Natural killer cell (primary cell): ENCODE data around the gene C1QL4. TPM values are rescaled to one million over a fixed set of nuclear protein-coding genes. Genes with fewer than 3 reads are reported as not detected.
A peak's percentile ranks its signal among the peaks of the same experiment; 100 is the strongest.

Experiments used
- ATAC-seq, 3 donors: fragments of 150-1000 bp in 2 of 3; fragments of 200-7000 bp in 1 of 3; cut with Tn5 transposase; 1 replicate in 1 of 3; 2 replicates in 2 of 3; pipeline ENCODE4 v1.10.0; 2021; ENCODE audit warnings: mild to moderate bottlenecking in 2 of 3, moderate library complexity in 2 of 3
- DNase-seq, 2 donors: peaks; one replicate each; pipeline versions ENCODE4 v3.0.0 to v3.0.0-alpha.2; 2013 to 2021; ENCODE audit warnings: mixed read lengths in 1 of 2
- H3K27ac ChIP-seq: one replicate; pipeline ENCODE4 v1.5.1; 2013; ENCODE audit warnings: mild to moderate bottlenecking, low read length
- H3K27me3 ChIP-seq: one replicate; pipeline ENCODE4 v1.6.1; 2013; ENCODE audit warnings: low read length; ENCODE audit not compliant: control insufficient read depth, insufficient read depth
- H3K36me3 ChIP-seq: one replicate; pipeline ENCODE4 v1.6.1; 2013; ENCODE audit warnings: low read length; ENCODE audit not compliant: control insufficient read depth, insufficient read depth
- H3K4me1 ChIP-seq: one replicate; pipeline ENCODE4 v1.6.1; 2013; ENCODE audit warnings: low read length; ENCODE audit not compliant: control insufficient read depth, insufficient read depth
- H3K4me3 ChIP-seq: one replicate; pipeline ENCODE4 v1.5.1; 2013; ENCODE audit warnings: low read length
- H3K9me3 ChIP-seq: one replicate; pipeline ENCODE4 v1.6.1; 2013; ENCODE audit warnings: low read length; ENCODE audit not compliant: control insufficient read depth, insufficient read depth
- H3K27ac Mint-ChIP-seq, 2 donors: one replicate each; pipeline ENCODE4 v1.8.0; 2022; ENCODE audit warnings: mild to moderate bottlenecking in 2 of 2, mixed read lengths in 2 of 2, moderate library complexity in 1 of 2
- H3K27me3 Mint-ChIP-seq, 2 donors: one replicate each; pipeline ENCODE4 v1.8.0; 2022; ENCODE audit warnings: low read depth in 2 of 2, mixed read lengths in 2 of 2
- H3K36me3 Mint-ChIP-seq: one replicate; pipeline ENCODE4 v1.8.0; 2022; ENCODE audit warnings: mixed read lengths
- H3K4me1 Mint-ChIP-seq, 2 donors: one replicate each; pipeline ENCODE4 v1.8.0; 2022; ENCODE audit warnings: mixed read lengths in 2 of 2
- H3K4me3 Mint-ChIP-seq: one replicate; pipeline ENCODE4 v1.8.0; 2022; ENCODE audit warnings: mild to moderate bottlenecking, moderate library complexity, mixed read lengths
- H3K9me3 Mint-ChIP-seq, 2 donors: one replicate each; pipeline ENCODE4 v1.8.0; 2022; ENCODE audit warnings: mixed read lengths in 2 of 2
- WGBS: methylation state at CpG from one replicate; pipeline ENCODE4 v1.1.7; 2013; ENCODE audit warnings: missing lambda C conversion rate; ENCODE audit not compliant: insufficient coverage; 5-methylcytosine and 5-hydroxymethylcytosine counted together
- intact Hi-C: fragments of 100-400 bp; cut with micrococcal nuclease; formaldehyde crosslinking; loops from one replicate; pipeline ENCODE4 v1.14.2; 2022
- total RNA-seq, 4 donors: library from RNA; stranded (reverse); fragments of 120-200 nt in 1 of 4; gene quantifications; one replicate each; pipeline versions ENCODE4 v1.2.3 to v1.2.4, GENCODE V29; 2013 to 2022
- TF ChIP-seq, protein P1 (sequence below): fragments of 200-600 bp; IDR thresholded peaks from one replicate; pipeline ENCODE4 v1.8.0; 2022; ENCODE audit warnings: antibody characterized with exemption

Gene C1QL4
- total RNA-seq, 3 donors from 2014 or later (not counting 1 experiment from before 2014, with no cell fraction given): not detected

DNA sequence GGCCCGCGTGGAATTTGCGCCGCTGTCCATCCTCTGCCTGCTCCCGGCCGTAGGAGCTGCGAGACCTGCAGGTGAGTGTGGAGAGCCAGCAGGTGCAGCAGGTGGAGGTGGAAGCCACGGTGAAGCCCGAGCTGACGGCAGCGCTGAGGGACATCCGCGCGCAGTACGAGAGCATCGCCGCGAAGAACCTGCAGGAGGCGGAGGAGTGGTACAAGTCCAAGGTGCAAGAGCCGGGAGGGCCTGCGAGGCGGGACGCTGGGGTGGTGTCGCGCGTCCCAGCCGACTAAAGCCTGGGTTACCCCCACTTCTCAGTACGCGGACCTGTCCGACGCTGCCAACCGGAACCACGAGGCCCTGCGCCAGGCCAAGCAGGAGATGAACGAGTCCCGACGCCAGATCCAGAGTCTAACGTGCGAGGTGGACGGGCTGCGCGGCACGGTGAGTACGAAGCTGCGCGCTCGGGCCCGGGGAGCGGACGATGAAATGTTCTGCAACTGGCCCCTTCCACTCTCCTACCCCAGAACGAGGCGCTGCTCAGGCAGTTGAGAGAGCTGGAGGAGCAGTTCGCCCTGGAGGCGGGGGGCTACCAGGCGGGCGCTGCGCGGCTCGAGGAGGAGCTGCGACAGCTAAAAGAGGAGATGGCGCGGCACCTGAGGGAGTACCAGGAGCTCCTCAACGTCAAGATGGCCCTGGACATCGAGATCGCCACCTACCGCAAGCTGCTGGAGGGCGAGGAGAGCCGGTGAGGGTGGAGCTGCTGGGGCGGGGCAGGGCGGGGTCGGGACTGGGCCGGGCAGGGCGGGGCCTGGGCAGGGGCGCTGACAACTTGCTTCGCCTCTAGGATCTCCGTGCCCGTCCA, 39.9 kb downstream of the C1QL4 start:
- TF ChIP-seq, protein P1, sequence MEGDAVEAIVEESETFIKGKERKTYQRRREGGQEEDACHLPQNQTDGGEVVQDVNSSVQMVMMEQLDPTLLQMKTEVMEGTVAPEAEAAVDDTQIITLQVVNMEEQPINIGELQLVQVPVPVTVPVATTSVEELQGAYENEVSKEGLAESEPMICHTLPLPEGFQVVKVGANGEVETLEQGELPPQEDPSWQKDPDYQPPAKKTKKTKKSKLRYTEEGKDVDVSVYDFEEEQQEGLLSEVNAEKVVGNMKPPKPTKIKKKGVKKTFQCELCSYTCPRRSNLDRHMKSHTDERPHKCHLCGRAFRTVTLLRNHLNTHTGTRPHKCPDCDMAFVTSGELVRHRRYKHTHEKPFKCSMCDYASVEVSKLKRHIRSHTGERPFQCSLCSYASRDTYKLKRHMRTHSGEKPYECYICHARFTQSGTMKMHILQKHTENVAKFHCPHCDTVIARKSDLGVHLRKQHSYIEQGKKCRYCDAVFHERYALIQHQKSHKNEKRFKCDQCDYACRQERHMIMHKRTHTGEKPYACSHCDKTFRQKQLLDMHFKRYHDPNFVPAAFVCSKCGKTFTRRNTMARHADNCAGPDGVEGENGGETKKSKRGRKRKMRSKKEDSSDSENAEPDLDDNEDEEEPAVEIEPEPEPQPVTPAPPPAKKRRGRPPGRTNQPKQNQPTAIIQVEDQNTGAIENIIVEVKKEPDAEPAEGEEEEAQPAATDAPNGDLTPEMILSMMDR: no peak
- H3K36me3 ChIP-seq: no peaks in the 10 kb centered on the region
- no peak overlapping the region for H3K27ac ChIP-seq
- Mint-ChIP-seq H3K4me3 (peak overlapping the region; percentile 31), H3K4me1 (peaks cover 0 to 12% of the 10 kb centered on the region in 2 donors), H3K27me3 (peaks cover 30 to 54% of the 10 kb centered on the region in 2 donors), H3K9me3 (no peaks in the 10 kb centered on the region), H3K27ac (no peak overlapping the region), H3K36me3 (no peaks in the 10 kb centered on the region)
- peak in 2 of 3 donors; percentile 15 to 58 for ATAC-seq
- peaks cover 47% of the 10 kb centered on the region for H3K27me3 ChIP-seq
- no peak overlapping the region for H3K4me3 ChIP-seq
- H3K4me1 ChIP-seq: peaks cover 18% of the 10 kb centered on the region
- intact Hi-C loops: no loop called here
- WGBS: 5% methylated on average over 75 of the region's 77 CpGs
- DNase-seq: peak in 1 of 2 donors; percentile 58
- no peaks in the 10 kb centered on the region for H3K9me3 ChIP-seq

DNA sequence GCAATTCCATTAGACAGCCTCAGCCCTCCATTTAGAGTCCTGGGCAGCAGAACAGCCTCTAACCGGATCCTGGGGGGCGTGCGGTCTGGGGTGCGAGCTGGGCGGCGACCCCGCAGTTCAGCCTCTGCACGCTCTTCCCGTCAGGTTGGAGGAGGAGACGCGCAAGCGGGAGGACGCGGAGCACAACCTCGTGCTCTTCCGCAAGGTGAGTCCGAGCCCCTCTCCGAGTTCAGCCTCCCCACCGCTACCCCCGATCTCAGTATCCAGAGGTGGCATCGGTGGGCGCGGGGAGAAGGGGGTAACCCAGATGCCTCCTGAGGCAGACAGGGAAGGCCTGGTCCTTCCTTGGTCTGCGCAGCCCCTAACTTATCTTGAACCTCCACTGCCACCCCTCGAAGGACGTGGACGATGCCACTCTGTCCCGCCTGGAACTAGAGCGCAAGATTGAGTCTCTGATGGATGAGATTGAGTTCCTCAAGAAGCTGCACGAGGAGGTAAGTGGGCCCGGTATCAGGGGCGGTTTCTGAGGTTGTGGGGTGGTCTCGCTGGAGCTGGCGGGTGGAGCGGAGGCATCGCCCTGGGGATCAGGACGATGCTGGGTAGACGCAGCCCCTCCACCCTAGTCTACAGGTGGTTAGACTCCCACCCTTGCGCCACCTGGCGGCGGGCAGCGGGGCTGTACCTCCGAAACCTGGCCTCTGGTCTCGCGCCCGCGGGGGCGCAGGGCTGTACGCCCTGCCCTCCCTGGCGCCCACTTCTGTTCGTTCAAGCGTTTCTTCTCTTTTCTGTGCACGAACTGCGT, 40.8 kb downstream of the C1QL4 start:
- Mint-ChIP-seq H3K4me1 (peaks cover 0 to 7% of the 10 kb centered on the region in 2 donors), H3K27me3 (peaks cover 30 to 55% of the 10 kb centered on the region in 2 donors), H3K9me3 (no peaks in the 10 kb centered on the region), H3K4me3 (no peak overlapping the region), H3K27ac (no peak overlapping the region), H3K36me3 (no peaks in the 10 kb centered on the region)
- DNase-seq (peak in 1 of 2 donors; percentile 81), ATAC-seq (peak; percentile 48 to 79 (median 65))
- intact Hi-C loops: no loop called here
- TF ChIP-seq, protein P1: peak; percentile 45
- H3K4me3 ChIP-seq: no peak overlapping the region
- H3K4me1 ChIP-seq: peaks cover 18% of the 10 kb centered on the region
- H3K36me3 ChIP-seq: no peaks in the 10 kb centered on the region
- peaks cover 43% of the 10 kb centered on the region for H3K27me3 ChIP-seq
- no peaks in the 10 kb centered on the region for H3K9me3 ChIP-seq
- WGBS: 23% methylated on average over 53 of the region's 54 CpGs
- no peak overlapping the region for H3K27ac ChIP-seq

DNA sequence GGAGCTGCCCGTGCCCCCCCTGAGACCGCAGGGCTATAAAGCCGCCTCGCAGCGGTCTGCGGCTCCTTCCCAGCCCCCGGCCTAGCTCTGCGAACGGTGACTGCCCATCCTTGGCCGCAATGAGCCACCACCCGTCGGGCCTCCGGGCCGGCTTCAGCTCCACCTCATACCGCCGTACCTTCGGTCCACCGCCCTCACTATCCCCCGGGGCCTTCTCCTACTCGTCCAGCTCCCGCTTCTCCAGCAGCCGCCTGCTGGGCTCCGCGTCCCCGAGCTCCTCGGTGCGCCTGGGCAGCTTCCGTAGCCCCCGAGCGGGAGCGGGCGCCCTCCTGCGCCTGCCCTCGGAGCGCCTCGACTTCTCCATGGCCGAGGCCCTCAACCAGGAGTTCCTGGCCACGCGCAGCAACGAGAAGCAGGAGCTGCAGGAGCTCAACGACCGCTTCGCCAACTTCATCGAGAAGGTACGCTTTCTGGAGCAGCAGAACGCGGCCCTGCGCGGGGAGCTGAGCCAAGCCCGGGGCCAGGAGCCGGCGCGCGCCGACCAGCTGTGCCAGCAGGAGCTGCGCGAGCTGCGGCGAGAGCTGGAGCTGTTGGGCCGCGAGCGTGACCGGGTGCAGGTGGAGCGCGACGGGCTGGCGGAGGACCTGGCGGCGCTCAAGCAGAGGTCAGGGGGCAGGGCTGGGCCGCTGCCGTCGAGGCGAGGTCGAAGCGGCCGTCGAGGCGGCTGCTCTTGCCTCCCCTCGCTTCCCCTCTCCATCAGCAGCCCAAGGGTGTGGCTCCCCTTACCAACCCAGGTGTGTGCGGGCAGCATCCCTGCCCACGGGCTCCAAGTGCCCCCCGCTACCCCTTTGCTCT, 41.7 kb downstream of the C1QL4 start, which contains the start of gene PRPH:
PRPH (plus strand) TSS at position 66 of the 855 bp plus-strand sequence; CDS start at position 120, 54 bp downstream.
- Mint-ChIP-seq H3K27ac (no peak within 1 kb of the TSS), H3K4me1 (peaks cover 0 to 7% of the 10 kb centered on the region in 2 donors), H3K36me3 (no peaks in the 10 kb centered on the region), H3K4me3 (no peak within 1 kb of the TSS), H3K27me3 (peaks cover 25 to 55% of the 10 kb centered on the region in 2 donors), H3K9me3 (no peaks in the 10 kb centered on the region)
- intact Hi-C loops: no loop called here
- peak in 1 of 2 donors; percentile 23 for DNase-seq
- H3K4me3 ChIP-seq: no peak within 1 kb of the TSS
- TF ChIP-seq, protein P1: no peak
- H3K27ac ChIP-seq: no peak within 1 kb of the TSS
- peaks cover 43% of the 10 kb centered on the region for H3K27me3 ChIP-seq
- no peak for ATAC-seq
- H3K36me3 ChIP-seq: no peaks in the 10 kb centered on the region
- peaks cover 18% of the 10 kb centered on the region for H3K4me1 ChIP-seq
- WGBS: 9% methylated on average over 81 of the region's 82 CpGs
- no peaks in the 10 kb centered on the region for H3K9me3 ChIP-seq
